Measurements from ENCODE around the gene MGME1. TPM values are rescaled to one million over a fixed set of nuclear protein-coding genes. Genes with fewer than 3 reads are reported as not detected.
A peak's percentile ranks its signal among the peaks of the same experiment; 100 is the strongest.

Gene MGME1
- total and polyA plus RNA-seq, 9 of the 15 experiments (the other 6 are each of a cell fraction or from before 2014, with no cell fraction given) = 13.4 to 45.1 (median 30.6) TPM

- TF ChIP-seq E2F3 (CRISPR knock-in tag; IDR thresholded peaks at IDR 0.05) (no peak), ADNP (tag; IDR thresholded peaks at IDR 0.05) (no peak), C11orf30 (IDR thresholded peaks at IDR 0.05; ENCODE audit: low read depth) (peak; percentile 79), CAMTA2 (CRISPR knock-in tag; conservative IDR thresholded peaks at IDR 0.05) (no peak), ZNF695 (CRISPR knock-in tag; IDR thresholded peaks at IDR 0.05) (no peak), RB1 (IDR thresholded peaks at IDR 0.05; ENCODE audit: low read depth) (no peak), NFIX (CRISPR knock-in tag; IDR thresholded peaks at IDR 0.05; ENCODE audit: low read depth) (no peak), KAT8 (IDR thresholded peaks at IDR 0.05; ENCODE audit: low read depth) (no peak), HLTF (IDR thresholded peaks at IDR 0.05) (peak; percentile 66; the same call in 1 of the 2 replicates), HDAC2 (IDR thresholded peaks at IDR 0.05) (peak; percentile 94), HMGXB4 (CRISPR knock-in tag; IDR thresholded peaks at IDR 0.05) (no peak), THAP7 (CRISPR knock-in tag; IDR thresholded peaks at IDR 0.05) (no peak), SNAPC5 (CRISPR knock-in tag; IDR thresholded peaks at IDR 0.05) (no peak), MCM5 (IDR thresholded peaks at IDR 0.05; ENCODE audit: low read depth) (no peak), PPARD (CRISPR knock-in tag; IDR thresholded peaks at IDR 0.05) (no peak), RBFOX2 (IDR thresholded peaks at IDR 0.05; ENCODE audit: low read depth, low read length) (no peak), MEF2A (IDR thresholded peaks at IDR 0.05; ENCODE audit: control insufficient read depth, low read depth, low read length) (no peak), KHSRP (IDR thresholded peaks at IDR 0.05) (peak; percentile 63; the same call in 1 of the 2 replicates), CREBBP (IDR thresholded peaks at IDR 0.05; ENCODE audit: low read depth, low read length) (no peak), ZNF431 (CRISPR knock-in tag; IDR thresholded peaks at IDR 0.05) (no peak), MTA2 (IDR thresholded peaks at IDR 0.05; ENCODE audit: low read depth) (peak; percentile 92), TEAD2 (tag; IDR thresholded peaks at IDR 0.05) (no peak), FOXK1 (CRISPR knock-in tag; IDR thresholded peaks at IDR 0.05; ENCODE audit: borderline replicate concordance) (no peak), NUFIP1 (IDR thresholded peaks at IDR 0.05; ENCODE audit: partially characterized antibody) (no peak), BRD9 (IDR thresholded peaks at IDR 0.05; ENCODE audit: low read depth, partially characterized antibody) (no peak)
- TF ChIP-seq, protein P1, sequence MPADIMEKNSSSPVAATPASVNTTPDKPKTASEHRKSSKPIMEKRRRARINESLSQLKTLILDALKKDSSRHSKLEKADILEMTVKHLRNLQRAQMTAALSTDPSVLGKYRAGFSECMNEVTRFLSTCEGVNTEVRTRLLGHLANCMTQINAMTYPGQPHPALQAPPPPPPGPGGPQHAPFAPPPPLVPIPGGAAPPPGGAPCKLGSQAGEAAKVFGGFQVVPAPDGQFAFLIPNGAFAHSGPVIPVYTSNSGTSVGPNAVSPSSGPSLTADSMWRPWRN (IDR thresholded peaks at IDR 0.05; ENCODE audit: low read depth) = peak; percentile 49; the same call in 1 of the 2 replicates
- TF ChIP-seq, protein P2, sequence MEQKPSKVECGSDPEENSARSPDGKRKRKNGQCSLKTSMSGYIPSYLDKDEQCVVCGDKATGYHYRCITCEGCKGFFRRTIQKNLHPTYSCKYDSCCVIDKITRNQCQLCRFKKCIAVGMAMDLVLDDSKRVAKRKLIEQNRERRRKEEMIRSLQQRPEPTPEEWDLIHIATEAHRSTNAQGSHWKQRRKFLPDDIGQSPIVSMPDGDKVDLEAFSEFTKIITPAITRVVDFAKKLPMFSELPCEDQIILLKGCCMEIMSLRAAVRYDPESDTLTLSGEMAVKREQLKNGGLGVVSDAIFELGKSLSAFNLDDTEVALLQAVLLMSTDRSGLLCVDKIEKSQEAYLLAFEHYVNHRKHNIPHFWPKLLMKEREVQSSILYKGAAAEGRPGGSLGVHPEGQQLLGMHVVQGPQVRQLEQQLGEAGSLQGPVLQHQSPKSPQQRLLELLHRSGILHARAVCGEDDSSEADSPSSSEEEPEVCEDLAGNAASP (IDR thresholded peaks at IDR 0.05) = no peak
Measured at GRCh38 chr20:17925141-17925939, 43.5 kb upstream of the MGME1 start (continued).
